ENCODE results near the gene LRRC25. TPM values are rescaled to one million over a fixed set of nuclear protein-coding genes. Genes with fewer than 3 reads are reported as not detected.

Gene LRRC25
- under 0.01 TPM in 1 of 2 replicates, not detected in the other for total RNA-seq

GRCh38 chr19:18397242-18398202 is at the start of gene LRRC25:
TSS of gene LRRC25 (minus strand) at chr19:18397622. CDS start at chr19:18396963, 659 bp downstream.

DNA sequence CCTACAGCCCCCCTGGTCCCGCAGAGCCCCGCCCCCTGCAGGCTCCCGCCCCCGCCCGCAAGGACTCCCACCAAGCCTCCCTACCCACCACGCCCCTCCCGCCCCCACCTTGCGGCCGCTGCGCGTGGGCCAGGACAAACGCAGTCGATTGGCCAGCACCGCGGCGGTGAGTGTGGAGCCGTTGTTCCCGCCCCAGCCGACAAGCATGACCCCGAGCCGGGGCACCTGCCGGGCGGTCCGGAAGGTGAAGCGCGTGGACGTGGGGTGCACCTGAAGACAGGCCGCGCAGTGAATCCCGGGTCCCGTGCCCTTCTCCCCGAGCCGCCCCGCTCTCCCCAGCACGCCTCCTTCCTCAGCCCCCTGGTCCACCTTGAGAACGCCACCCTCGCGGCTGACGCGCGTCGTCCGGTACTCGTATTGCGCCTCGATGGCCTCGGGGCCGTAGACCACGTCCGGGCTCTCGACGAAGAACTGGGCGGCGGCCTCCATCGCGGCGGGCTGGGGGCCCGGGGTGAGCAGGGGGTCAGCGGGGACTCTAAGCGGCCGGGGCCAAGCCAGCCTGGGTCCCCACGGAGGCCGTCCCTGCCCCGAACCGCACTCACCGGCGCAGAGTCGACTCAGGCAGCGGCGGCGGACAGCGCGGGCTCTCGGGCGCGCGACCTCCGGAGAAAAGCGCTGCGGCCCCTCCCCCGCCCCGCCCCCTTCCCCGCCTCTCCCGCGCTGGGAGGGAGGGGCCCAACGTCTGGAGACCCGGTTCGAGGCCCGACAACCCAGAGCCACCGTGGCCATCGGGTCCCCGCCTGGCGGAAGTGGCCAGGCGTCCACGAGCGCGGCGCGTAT is 40.3 kb upstream of the LRRC25 start, which contains the start of gene ISYNA1:
Gene ISYNA1, minus strand, starts transcription at position 643 of the 840 bp plus-strand sequence. Its CDS starts 154 bp downstream, at position 489.

GRCh38 chr19:18419195-18419698 is 21.8 kb upstream of the LRRC25 start, which contains the start of gene SSBP4:
TSS of gene SSBP4 (plus strand) at chr19:18419398. CDS start at chr19:18419649, 251 bp downstream.

DNA sequence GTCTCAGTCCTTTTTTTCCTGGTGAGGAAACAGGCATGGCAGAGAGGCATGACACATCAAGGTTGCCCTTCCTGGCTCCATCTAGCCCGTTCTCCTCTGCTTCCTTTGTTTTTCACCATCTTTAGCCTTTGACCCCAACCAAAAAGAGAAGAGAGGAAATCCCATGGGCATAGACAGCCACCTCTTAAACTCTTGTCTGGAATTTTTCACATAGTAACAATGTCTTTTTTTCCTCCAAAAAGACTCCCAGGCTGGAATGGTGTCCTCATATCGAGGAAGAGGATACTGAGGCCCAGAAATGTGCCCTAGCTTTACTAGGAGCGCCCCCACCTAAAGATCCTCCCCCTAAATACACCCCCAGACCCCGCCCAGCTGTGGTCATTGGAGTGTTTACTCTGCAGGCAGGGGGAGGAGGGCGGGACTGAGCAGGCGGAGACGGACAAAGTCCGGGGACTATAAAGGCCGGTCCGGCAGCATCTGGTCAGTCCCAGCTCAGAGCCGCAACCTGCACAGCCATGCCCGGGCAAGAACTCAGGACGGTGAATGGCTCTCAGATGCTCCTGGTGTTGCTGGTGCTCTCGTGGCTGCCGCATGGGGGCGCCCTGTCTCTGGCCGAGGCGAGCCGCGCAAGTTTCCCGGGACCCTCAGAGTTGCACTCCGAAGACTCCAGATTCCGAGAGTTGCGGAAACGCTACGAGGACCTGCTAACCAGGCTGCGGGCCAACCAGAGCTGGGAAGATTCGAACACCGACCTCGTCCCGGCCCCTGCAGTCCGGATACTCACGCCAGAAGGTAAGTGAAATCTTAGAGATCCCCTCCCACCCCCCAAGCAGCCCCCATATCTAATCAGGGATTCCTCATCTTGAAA is 11.5 kb downstream of the LRRC25 start, which contains the start of gene GDF15:
Gene GDF15, plus strand, starts transcription at position 484 of the 868 bp plus-strand sequence. Its CDS starts 32 bp downstream, at position 516.

Other genes with a start within 250 kb of the LRRC25 start
- gene PIK3R2, start 244.5 kb downstream of the LRRC25 start, total RNA-seq = 11.1 and 11.3 TPM in 2 replicates
- 74.4 and 75.5 TPM in 2 replicates for gene IFI30, start 223.8 kb downstream of the LRRC25 start, total RNA-seq
- 12.1 and 22.0 TPM in 2 replicates for gene MPV17L2, start 204.4 kb downstream of the LRRC25 start, total RNA-seq
- gene RAB3A, start 193.6 kb downstream of the LRRC25 start, total RNA-seq = 1.9 and 2.5 TPM in 2 replicates
- 4.2 and 28.8 TPM in 2 replicates for gene PDE4C, start 171.2 kb downstream of the LRRC25 start, total RNA-seq
- gene IQCN, start 123.2 kb downstream of the LRRC25 start, total RNA-seq = 0.19 and 0.56 TPM in 2 replicates
- gene JUND, start 116.0 kb downstream of the LRRC25 start, total RNA-seq = 80.3 and 124 TPM in 2 replicates
- 80.6 and 206 TPM in 2 replicates for gene LSM4, start 74.5 kb downstream of the LRRC25 start, total RNA-seq
- 31.1 and 61.2 TPM in 2 replicates for gene PGPEP1, start 57.0 kb downstream of the LRRC25 start, total RNA-seq
- 57.1 and 243 TPM in 2 replicates for gene GDF15, start 11.5 kb downstream of the LRRC25 start, total RNA-seq
- gene SSBP4, start 21.8 kb upstream of the LRRC25 start, total RNA-seq = 67.7 and 68.1 TPM in 2 replicates
- 10.7 and 17.8 TPM in 2 replicates for gene ISYNA1, start 40.5 kb upstream of the LRRC25 start, total RNA-seq
- 13.6 and 15.8 TPM in 2 replicates for gene ELL, start 124.4 kb upstream of the LRRC25 start, total RNA-seq
- gene FKBP8, start 146.0 kb upstream of the LRRC25 start, total RNA-seq = 207 and 320 TPM in 2 replicates
- 58.6 and 106 TPM in 2 replicates for gene KXD1, start 160.2 kb upstream of the LRRC25 start, total RNA-seq
- gene UBA52, start 174.2 kb upstream of the LRRC25 start, total RNA-seq = 565 and 821 TPM in 2 replicates
- gene REX1BD, start 191.2 kb upstream of the LRRC25 start, total RNA-seq = 47.6 and 64.8 TPM in 2 replicates
- gene CRLF1, start 209.2 kb upstream of the LRRC25 start, total RNA-seq = 19.7 TPM in 2 replicates
- gene TMEM59L, start 215.2 kb upstream of the LRRC25 start, total RNA-seq = 0.96 and 1.4 TPM in 2 replicates
- gene KLHL26, start 239.4 kb upstream of the LRRC25 start, total RNA-seq = 4.0 and 4.2 TPM in 2 replicates

Data from regular cardiac myocyte (primary cell).